Loucy (cell line): ENCODE data around the gene ITGA8.

Source experiments
- H2AFZ ChIP-seq: fragments of 200-600 bp; sonication (generic); 2 replicates; pipeline ENCODE4 v1.6.0; 2016; ENCODE audit warnings: antibody characterized with exemption, mild to moderate bottlenecking, low read length, moderate library complexity
- H3F3A ChIP-seq: fragments of 200-600 bp; 2 replicates; pipeline ENCODE4 v1.6.0; 2016; ENCODE audit warnings: antibody characterized with exemption, low read depth, mild to moderate bottlenecking
- H3K27me3 ChIP-seq: fragments of 200-600 bp; sonication (generic); 2 replicates; pipeline ENCODE4 v1.6.1; 2014; ENCODE audit warnings: low read length, mild to moderate bottlenecking; ENCODE audit not compliant: insufficient read depth, poor library complexity, severe bottlenecking
- H3K36me3 ChIP-seq: fragments of 200-600 bp; sonication (generic); 2 replicates; pipeline ENCODE4 v1.6.1; 2016; ENCODE audit warnings: low read length; ENCODE audit not compliant: insufficient read depth
- H3K4me1 ChIP-seq: fragments of 200-600 bp; sonication (generic); 2 replicates; pipeline ENCODE4 v1.5.1; 2014; ENCODE audit warnings: low read length, mild to moderate bottlenecking; ENCODE audit not compliant: insufficient read depth, poor library complexity, severe bottlenecking
- H3K4me2 ChIP-seq: fragments of 200-600 bp; sonication (generic); 2 replicates; pipeline ENCODE4 v1.6.0; 2014; ENCODE audit warnings: antibody characterized with exemption, low read length, low read depth, mild to moderate bottlenecking; ENCODE audit not compliant: poor library complexity, severe bottlenecking
- H3K4me3 ChIP-seq: fragments of 200-600 bp; sonication (generic); 2 replicates; pipeline ENCODE4 v1.5.1; 2014; ENCODE audit warnings: low read length, mild to moderate bottlenecking, mixed read lengths; ENCODE audit not compliant: poor library complexity, severe bottlenecking
- H3K79me2 ChIP-seq: fragments of 200-600 bp; sonication (generic); 2 replicates; pipeline ENCODE4 v1.6.1; 2014; ENCODE audit warnings: low read length; ENCODE audit not compliant: insufficient read depth
- H3K9ac ChIP-seq: fragments of 200-600 bp; sonication (generic); 2 replicates; pipeline ENCODE4 v1.6.0; 2014; ENCODE audit warnings: mild to moderate bottlenecking, low read depth, low read length, moderate library complexity; ENCODE audit not compliant: poor library complexity, severe bottlenecking
- H3K9me2 ChIP-seq: fragments of 200-600 bp; sonication (generic); replicated peaks from 2 replicates; pipeline ENCODE4 v1.6.1; 2016; ENCODE audit warnings: low read depth, low read length, mixed read lengths
- H3K9me3 ChIP-seq: fragments of 200-600 bp; sonication (generic); 2 replicates; pipeline ENCODE4 v1.6.1; 2014; ENCODE audit warnings: mild to moderate bottlenecking, antibody characterized with exemption, low read length, low read depth; ENCODE audit not compliant: insufficient read depth
- H4K20me1 ChIP-seq: fragments of 200-600 bp; sonication (generic); 2 replicates; pipeline ENCODE4 v1.6.0; 2014; ENCODE audit warnings: antibody characterized with exemption, low read length, mild to moderate bottlenecking; ENCODE audit not compliant: insufficient read depth, poor library complexity, severe bottlenecking
- CTCF ChIP-seq: fragments of 200-600 bp; sonication (generic); conservative IDR thresholded peaks from 2 replicates; pipeline ENCODE4 v1.5.1; 2014; ENCODE audit warnings: mild to moderate bottlenecking, antibody characterized with exemption, low read length
- EZH2phosphoT487 ChIP-seq: fragments of 200-600 bp; IDR thresholded peaks from 2 replicates; pipeline ENCODE4 v1.6.1; 2018; ENCODE audit warnings: antibody characterized with exemption, mild to moderate bottlenecking, moderate library complexity, borderline replicate concordance

ITGA8 gene

GRCh38 chr10:15485027-15485426, 234.7 kb downstream of the ITGA8 start:
- H4K20me1 ChIP-seq = no peaks in the 10 kb centered on the region
- H3F3A ChIP-seq = no peaks in the 10 kb centered on the region
- TF ChIP-seq CTCF (no peak), EZH2phosphoT487 (no peak)
- no peaks in the 10 kb centered on the region for H3K36me3 ChIP-seq
- H3K4me3 ChIP-seq = no peak overlapping the region
- H3K9me3 ChIP-seq = no peaks in the 10 kb centered on the region
- H2AFZ ChIP-seq = no peak overlapping the region
- H3K9ac ChIP-seq = no peak overlapping the region
- H3K4me1 ChIP-seq = no peaks in the 10 kb centered on the region
- no peaks in the 10 kb centered on the region for H3K27me3 ChIP-seq
- no peak overlapping the region for H3K4me2 ChIP-seq
- no peaks in the 10 kb centered on the region for H3K79me2 ChIP-seq
- H3K9me2 ChIP-seq = no peaks in the 10 kb centered on the region

- Histone ChIP-seq H2AFZ (no peak overlapping the region), H3K9ac (no peak overlapping the region), H3K36me3 (no peaks in the 10 kb centered on the region), H3K4me2 (no peak overlapping the region), H4K20me1 (no peaks in the 10 kb centered on the region), H3K9me2 (no peaks in the 10 kb centered on the region), H3K9me3 (no peaks in the 10 kb centered on the region), H3K4me3 (no peak overlapping the region), H3K4me1 (no peaks in the 10 kb centered on the region), H3F3A (no peaks in the 10 kb centered on the region), H3K79me2 (no peaks in the 10 kb centered on the region), H3K27me3 (no peaks in the 10 kb centered on the region)
- no peak for TF ChIP-seq EZH2phosphoT487
- no peak for TF ChIP-seq CTCF
Observed at GRCh38 chr10:15484128-15484527, 235.6 kb downstream of the ITGA8 start.

- no peak overlapping the region for H3K4me2 ChIP-seq
Observed at GRCh38 chr10:15483215-15484075, 236.3 kb downstream of the ITGA8 start.

More at GRCh38 chr10:15483215-15484075, 236.3 kb downstream of the ITGA8 start:
- no peak for TF ChIP-seq CTCF
- no peak for TF ChIP-seq EZH2phosphoT487
- no peaks in the 10 kb centered on the region for H3K9me2 ChIP-seq
- H3K4me1 ChIP-seq = no peaks in the 10 kb centered on the region
- no peaks in the 10 kb centered on the region for H3K9me3 ChIP-seq
- H3K27me3 ChIP-seq = no peaks in the 10 kb centered on the region
- no peaks in the 10 kb centered on the region for H3K36me3 ChIP-seq
- H3F3A ChIP-seq = no peaks in the 10 kb centered on the region
- H4K20me1 ChIP-seq = no peaks in the 10 kb centered on the region
- no peak overlapping the region for H3K4me3 ChIP-seq
- no peak overlapping the region for H2AFZ ChIP-seq
- no peak overlapping the region for H3K9ac ChIP-seq
- H3K79me2 ChIP-seq = no peaks in the 10 kb centered on the region
